Ramos (cell line): ENCODE measurements around the gene IRX3.

ENCODE experiments used
- in situ Hi-C: fragments of 300-500 bp; cut with MboI; formaldehyde crosslinking; loops from one replicate; pipeline ENCODE4 v1.14.3; 2022; ENCODE audit warnings: low sequenced_read_pairs; ENCODE audit not compliant: unreplicated experiment

Gene IRX3

DNA sequence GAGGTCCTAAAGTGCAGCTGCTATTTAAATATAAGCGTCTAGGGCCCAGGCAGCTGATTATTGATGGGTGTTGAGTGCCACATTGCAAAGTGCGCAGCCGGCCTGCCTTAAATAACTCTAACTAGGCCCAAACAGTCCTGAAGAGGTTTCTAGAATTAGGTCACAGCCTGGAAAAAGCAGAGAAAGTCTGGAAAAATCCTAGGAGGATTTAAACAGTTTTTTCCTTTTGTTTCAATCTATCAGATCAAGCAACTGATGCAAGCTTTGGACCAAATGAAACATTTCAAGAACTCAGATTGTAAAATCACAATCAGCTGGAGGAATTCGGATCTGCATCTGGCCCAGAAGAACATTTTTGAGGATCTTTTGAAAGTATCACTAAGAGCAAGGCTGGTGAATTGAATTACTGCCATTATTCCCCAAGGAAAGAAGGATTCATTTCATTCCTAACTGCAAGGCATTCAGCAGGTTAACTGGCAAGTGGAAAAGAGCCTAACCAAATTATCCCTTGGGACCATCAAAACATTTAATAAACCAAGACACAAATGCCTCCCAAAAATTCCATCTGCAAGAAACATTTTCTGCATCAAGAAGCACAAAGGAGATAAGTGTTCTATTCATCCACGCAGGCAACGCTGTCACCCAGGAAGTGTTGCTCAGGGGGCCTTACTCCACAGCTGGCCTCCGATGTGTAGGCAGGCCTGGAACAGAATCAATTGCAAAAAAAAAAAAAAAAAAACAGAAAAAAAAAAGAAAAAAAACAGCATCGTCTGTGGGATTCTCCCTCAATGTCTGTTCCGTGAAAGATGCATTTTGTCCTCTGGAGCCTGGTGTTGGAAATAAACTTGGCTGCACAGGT is 46.1 kb downstream of the IRX3 start:
- in situ Hi-C loops: no loop called here

DNA sequence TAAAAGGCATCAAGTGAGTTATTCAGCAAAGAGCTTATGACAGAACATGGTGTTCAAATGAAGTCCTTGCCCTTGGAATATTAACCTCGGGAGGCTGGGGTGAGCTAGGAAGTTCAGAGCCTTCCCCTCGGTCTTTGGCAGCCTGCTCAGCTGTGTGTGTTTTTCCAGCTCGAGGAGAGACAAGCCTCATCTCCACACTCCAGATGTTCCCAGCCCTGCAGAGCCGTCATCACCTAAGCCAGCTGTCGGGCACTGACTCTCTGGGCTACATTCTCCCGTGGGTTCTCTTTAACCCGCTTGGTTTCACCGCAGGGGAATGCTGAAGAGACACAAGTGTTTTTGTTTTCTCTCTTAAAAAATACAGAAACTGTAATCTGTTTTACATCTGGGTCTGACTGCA is 47.1 kb downstream of the IRX3 start:
- in situ Hi-C loops: no loop called here

DNA sequence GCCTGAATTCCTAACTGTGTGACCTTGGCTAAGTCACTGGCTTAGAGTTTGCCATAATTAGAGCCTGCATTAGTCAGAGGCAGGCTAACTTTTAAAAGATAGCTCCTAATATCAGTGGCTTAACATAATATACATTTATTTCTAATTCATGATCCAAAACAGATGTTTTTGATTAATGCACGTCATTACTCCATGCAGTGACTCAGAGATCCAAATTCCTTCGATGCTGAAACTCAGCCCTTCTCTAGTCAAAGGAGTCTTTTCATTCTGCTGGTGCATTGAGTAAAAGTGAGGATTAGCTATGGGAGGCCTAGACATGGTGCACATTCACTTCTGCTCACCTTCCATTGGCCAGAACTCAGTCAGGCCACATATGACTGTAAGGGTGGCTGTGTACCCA is 49.8 kb downstream of the IRX3 start:
- in situ Hi-C loops: no loop called here

DNA sequence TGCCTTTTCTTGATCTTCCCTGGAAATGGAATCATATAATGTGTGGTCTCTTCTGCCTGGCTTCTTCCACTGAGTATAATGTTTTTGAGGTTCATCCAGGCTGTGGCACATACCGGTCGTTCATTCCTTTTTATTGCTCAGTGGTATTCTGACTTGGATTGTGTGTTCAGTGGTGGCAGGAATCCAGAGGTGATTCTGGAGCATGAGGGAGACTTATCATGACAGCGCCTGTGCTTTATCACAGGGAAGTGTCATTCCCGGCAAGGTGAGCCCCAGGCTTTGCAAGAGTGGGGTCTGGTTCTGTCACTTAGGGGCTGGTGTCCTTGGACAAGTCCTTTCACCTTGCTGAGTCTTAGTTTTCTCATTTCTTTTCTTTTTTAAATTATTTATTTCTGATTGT is 53.0 kb downstream of the IRX3 start:
- in situ Hi-C loops: no loop called here
